CD8-positive, alpha-beta memory T cell (primary cell): ENCODE measurements around the gene RGMA. TPM values are rescaled to one million over a fixed set of nuclear protein-coding genes. Genes with fewer than 3 reads are reported as not detected.
"Not testable (repeated sequence)": the region's sequence is repeated elsewhere in the genome, so short reads cannot be mapped to it uniquely, and the experiment has no call there.

ENCODE experiments used
- CTCF ChIA-PET: fragments of 350-600 bp; sonication (Branson Sonifier 250); formaldehyde crosslinking; loops from one replicate; lab custom pipeline; 2021; ENCODE audit warnings: antibody characterized with exemption; lab: Charles Lee
- POLR2A ChIA-PET: fragments of 350-600 bp; sonication (Branson Sonifier 250); formaldehyde crosslinking; loops from one replicate; lab custom pipeline; 2021; ENCODE audit warnings: antibody characterized with exemption; lab: Charles Lee
- DNase-seq, 5 donors: peaks; one replicate each; pipeline versions ENCODE4 v3.0.0 to v3.0.0-alpha.2; 2020 to 2022; ENCODE audit warnings: mixed read lengths in 1 of 5
- H3K27ac ChIP-seq: one replicate; pipeline ENCODE4 v1.7.0; 2013; ENCODE audit warnings: low read depth, mild to moderate bottlenecking, low read length, moderate library complexity
- H3K27me3 ChIP-seq: 2 replicates; pipeline ENCODE4 v1.7.0; 2013; ENCODE audit warnings: low read length, mild to moderate bottlenecking; ENCODE audit not compliant: insufficient read depth, poor library complexity, severe bottlenecking
- H3K36me3 ChIP-seq: 2 replicates; pipeline ENCODE4 v1.7.0; 2013; ENCODE audit warnings: mild to moderate bottlenecking, low read length, moderate library complexity; ENCODE audit not compliant: insufficient read depth
- H3K4me1 ChIP-seq: 2 replicates; pipeline ENCODE4 v1.7.0; 2013; ENCODE audit warnings: mild to moderate bottlenecking, low read length, moderate library complexity; ENCODE audit not compliant: insufficient read depth
- H3K4me3 ChIP-seq: 2 replicates; pipeline ENCODE4 v1.7.0; 2013; ENCODE audit warnings: mild to moderate bottlenecking, low read length
- H3K9me3 ChIP-seq: 2 replicates; pipeline ENCODE4 v1.7.0; 2013; ENCODE audit warnings: mild to moderate bottlenecking, low read length
- H3K27ac Mint-ChIP-seq, 8 donors: one replicate each; pipeline ENCODE4 v1.8.0; 2020 to 2021; ENCODE audit warnings: mixed read lengths in 8 of 8, mild to moderate bottlenecking in 6 of 8, inconsistent platforms in 3 of 8, moderate library complexity in 3 of 8
- H3K27me3 Mint-ChIP-seq, 2 donors: one replicate each; pipeline ENCODE4 v1.8.0; 2020 to 2021; ENCODE audit warnings: mixed read lengths in 2 of 2, mild to moderate bottlenecking in 1 of 2, moderate library complexity in 1 of 2
- H3K36me3 Mint-ChIP-seq, 3 donors: one replicate each; pipeline ENCODE4 v1.8.0; 2020 to 2021; ENCODE audit warnings: mixed read lengths in 3 of 3, inconsistent platforms in 1 of 3, mild to moderate bottlenecking in 1 of 3
- H3K4me1 Mint-ChIP-seq, 3 donors: one replicate each; pipeline ENCODE4 v1.8.0; 2020 to 2021; ENCODE audit warnings: mixed read lengths in 3 of 3, inconsistent platforms in 1 of 3, mild to moderate bottlenecking in 1 of 3
- H3K4me3 Mint-ChIP-seq, 7 donors: one replicate each; pipeline ENCODE4 v1.8.0; 2020 to 2021; ENCODE audit warnings: mixed read lengths in 7 of 7, mild to moderate bottlenecking in 6 of 7, moderate library complexity in 4 of 7, inconsistent platforms in 2 of 7
- H3K9me3 Mint-ChIP-seq, 5 donors: one replicate each; pipeline ENCODE4 v1.8.0; 2020 to 2022; ENCODE audit warnings: mixed read lengths in 5 of 5, mild to moderate bottlenecking in 3 of 5, moderate library complexity in 2 of 5, inconsistent platforms in 1 of 5
- polyA plus RNA-seq: library from polyadenylated mRNA; unstranded; fragments of 300-500 nt; fragmentation: Illumina TruSeq; gene quantifications from one replicate; pipeline ENCODE4 v1.2.3, GENCODE V29; 2021
- total RNA-seq, 2 experiments: library from RNA; stranded (reverse); gene quantifications; one replicate each; pipeline ENCODE4 v1.2.3, GENCODE V29; 2021

RGMA gene
- total and polyA plus RNA-seq, 3 experiments from 2014 or later = 0.20 TPM; not detected in 1

DNA sequence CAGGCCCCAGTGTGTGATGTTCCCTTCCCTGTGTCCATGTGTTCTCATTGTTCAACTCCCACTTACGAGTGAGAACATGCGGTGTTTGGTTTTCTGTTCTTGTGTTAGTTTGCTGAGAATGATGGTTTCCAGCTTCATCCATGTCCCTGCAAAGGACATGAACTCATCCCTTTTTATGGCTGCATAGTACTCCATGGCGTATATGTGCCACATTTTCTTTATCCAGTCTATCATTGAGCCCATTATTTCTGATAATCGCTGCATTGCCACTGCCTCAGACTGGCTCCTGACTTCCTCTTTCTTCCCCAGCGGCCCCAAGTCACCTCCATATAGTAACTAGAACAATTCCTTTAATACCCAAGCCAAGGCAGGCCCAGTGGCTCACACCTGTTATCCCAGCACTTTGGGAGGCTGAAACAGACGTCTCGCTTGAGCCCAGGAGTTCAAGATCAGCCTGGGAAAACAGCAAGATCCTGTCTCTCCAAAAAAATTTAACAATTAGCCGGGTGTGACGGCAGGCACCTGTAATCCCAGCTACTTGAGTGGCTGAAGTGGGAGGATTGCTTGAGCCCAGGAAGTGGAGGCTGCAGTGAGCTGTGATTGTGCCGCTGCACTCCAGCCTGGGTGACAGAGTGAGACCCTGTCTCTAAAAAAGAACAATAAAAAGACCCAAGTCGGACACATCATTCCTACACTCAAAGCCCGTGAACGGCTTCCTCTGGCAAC lies 49.3 kb downstream of the RGMA start:
- peak in 1 of 5 donors; percentile 21 for DNase-seq
- H3K36me3 Mint-ChIP-seq, H3K9me3 Mint-ChIP-seq, H3K27ac Mint-ChIP-seq, H3K27ac ChIP-seq, H3K27me3 ChIP-seq, H3K27me3 Mint-ChIP-seq, H3K9me3 ChIP-seq, H3K4me3 ChIP-seq, POLR2A ChIA-PET, H3K4me3 Mint-ChIP-seq, H3K36me3 ChIP-seq: not testable (repeated sequence)
- H3K4me1 ChIP-seq = peaks cover 10% of the 10 kb centered on the region
- peaks cover 8 to 12% (median 8%) of the 10 kb centered on the region in 3 donors for H3K4me1 Mint-ChIP-seq
- CTCF ChIA-PET = interaction anchor here (1.3 kb wide), 1 partner anchor 10 kb away, joined by 3 read pairs; no protein-coding TSS in a partner anchor

DNA sequence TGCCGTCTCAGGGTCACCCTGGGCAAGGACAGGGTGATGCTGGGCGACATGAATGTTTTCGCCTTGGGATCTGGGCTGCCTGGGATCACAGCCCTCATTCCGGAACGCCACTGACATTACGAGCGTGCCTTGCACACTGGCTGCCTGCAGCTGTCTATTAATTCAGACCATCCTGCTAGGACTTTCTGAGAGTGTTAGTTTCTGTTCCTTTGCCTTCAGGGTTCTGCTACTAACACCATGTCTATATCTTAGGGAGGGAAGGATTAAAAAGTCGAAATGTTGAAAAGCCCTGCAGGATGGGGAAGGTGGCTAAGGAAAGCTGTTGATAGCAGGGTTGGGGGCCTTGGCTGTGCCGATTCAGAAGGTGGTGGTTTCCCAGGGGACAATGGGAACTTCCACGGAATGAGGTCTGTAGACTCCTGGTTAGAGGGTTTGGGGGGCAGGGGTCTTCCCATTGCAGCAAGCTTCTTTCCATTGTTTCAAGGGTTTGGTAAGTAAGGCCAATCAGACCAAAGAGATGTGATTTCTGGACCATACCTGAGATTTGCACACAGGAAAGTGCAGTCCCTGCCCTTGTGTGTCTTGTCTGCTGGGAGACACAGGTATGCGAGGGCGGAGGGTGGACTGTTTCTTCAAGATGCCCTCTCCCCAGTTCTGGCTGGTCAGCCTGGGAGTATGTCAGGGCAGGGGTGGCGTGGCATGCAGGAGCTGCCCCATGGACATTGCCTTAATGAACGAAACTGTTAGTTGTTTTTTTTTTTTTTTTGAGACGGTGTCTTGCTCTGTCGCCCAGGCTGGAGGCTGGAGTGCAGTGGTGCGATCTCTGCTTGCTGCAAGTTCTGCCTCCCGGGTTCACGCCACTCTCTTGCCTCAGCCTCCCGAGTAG lies 50.9 kb downstream of the RGMA start:
- POLR2A ChIA-PET = no interaction called here

DNA sequence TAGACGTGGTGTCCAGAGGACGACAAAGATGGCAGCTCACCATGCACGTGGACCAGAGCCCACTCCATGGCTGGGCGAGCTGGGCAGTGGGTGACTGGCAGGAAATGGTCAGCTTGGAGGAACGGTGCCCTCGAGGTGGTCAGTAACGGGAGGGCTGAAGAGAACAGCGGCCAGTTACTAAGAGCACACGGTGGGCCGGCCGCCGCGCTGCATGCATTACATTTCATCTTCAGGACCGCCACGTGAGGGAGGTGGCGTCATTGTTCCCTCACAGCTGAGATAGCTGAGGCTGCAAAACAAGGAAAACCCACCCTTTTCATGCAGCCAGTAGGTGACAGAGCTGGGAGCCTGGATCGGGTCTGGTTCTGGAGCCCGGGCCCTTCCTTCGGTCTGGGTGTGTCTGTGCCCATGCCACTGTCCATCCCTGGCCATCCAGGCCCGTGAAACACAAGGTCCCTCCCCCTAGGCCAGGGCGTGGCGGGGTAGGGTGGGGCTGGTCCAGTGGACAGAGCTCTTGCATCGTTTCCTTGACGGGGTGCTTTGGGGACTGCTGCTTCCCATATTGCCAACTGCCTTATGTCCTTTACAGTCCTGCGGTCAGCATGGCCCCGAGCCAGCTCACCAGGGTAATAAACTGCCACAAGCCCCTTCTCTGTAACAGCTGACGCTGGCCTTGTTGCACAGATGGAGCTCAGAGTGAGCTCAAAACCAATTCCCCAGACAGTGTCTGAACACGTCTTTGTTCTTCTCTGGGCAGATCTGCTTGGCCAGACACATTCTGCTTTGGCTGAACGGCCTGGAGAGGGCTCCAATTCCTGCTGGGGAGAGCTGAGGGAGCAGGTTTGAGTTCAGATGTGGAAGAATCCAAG lies 51.8 kb downstream of the RGMA start:
- ChIA-PET CTCF (interaction anchor here (1.1 to 3.9 kb wide), 5 partner anchors 10 to 51 kb away, joined by 3 to 34 read pairs (median 4); no protein-coding TSS in a partner anchor), POLR2A (no interaction called here)
- H3K27me3 Mint-ChIP-seq = peaks cover 2 to 3% of the 10 kb centered on the region in 2 donors
- H3K27ac ChIP-seq = no peak overlapping the region
- H3K36me3 Mint-ChIP-seq = no peaks in the 10 kb centered on the region
- H3K4me3 Mint-ChIP-seq = no peak overlapping the region
- H3K36me3 ChIP-seq = no peaks in the 10 kb centered on the region
- H3K4me3 ChIP-seq = no peak overlapping the region
- H3K9me3 Mint-ChIP-seq = no peaks in the 10 kb centered on the region
- H3K4me1 ChIP-seq = peaks cover 10% of the 10 kb centered on the region
- peaks cover 8 to 13% (median 8%) of the 10 kb centered on the region in 3 donors for H3K4me1 Mint-ChIP-seq
- H3K27me3 ChIP-seq = no peaks in the 10 kb centered on the region
- peak overlapping the region in 1 of 8 donors; percentile 43 for H3K27ac Mint-ChIP-seq
- no peak for DNase-seq
- H3K9me3 ChIP-seq = no peaks in the 10 kb centered on the region

More for the DNA sequence above, 50.9 kb downstream of the RGMA start:
- Mint-ChIP-seq H3K4me1 (peaks cover 8 to 13% (median 8%) of the 10 kb centered on the region in 3 donors), H3K36me3 (no peaks in the 10 kb centered on the region), H3K9me3 (no peaks in the 10 kb centered on the region), H3K27ac (peak overlapping the region in 1 of 8 donors; percentile 43), H3K27me3 (peaks cover 2 to 7% of the 10 kb centered on the region in 2 donors), H3K4me3 (no peak overlapping the region)
- DNase-seq = no peak
- no peak overlapping the region for H3K4me3 ChIP-seq
- H3K9me3 ChIP-seq = no peaks in the 10 kb centered on the region
- no peaks in the 10 kb centered on the region for H3K36me3 ChIP-seq
- CTCF ChIA-PET = interaction anchor here (1.1 to 3.9 kb wide), 3 partner anchors 9 to 17 kb away, joined by 3 to 34 read pairs (median 4); no protein-coding TSS in a partner anchor
- peaks cover 10% of the 10 kb centered on the region for H3K4me1 ChIP-seq
- no peaks in the 10 kb centered on the region for H3K27me3 ChIP-seq
- no peak overlapping the region for H3K27ac ChIP-seq

DNA sequence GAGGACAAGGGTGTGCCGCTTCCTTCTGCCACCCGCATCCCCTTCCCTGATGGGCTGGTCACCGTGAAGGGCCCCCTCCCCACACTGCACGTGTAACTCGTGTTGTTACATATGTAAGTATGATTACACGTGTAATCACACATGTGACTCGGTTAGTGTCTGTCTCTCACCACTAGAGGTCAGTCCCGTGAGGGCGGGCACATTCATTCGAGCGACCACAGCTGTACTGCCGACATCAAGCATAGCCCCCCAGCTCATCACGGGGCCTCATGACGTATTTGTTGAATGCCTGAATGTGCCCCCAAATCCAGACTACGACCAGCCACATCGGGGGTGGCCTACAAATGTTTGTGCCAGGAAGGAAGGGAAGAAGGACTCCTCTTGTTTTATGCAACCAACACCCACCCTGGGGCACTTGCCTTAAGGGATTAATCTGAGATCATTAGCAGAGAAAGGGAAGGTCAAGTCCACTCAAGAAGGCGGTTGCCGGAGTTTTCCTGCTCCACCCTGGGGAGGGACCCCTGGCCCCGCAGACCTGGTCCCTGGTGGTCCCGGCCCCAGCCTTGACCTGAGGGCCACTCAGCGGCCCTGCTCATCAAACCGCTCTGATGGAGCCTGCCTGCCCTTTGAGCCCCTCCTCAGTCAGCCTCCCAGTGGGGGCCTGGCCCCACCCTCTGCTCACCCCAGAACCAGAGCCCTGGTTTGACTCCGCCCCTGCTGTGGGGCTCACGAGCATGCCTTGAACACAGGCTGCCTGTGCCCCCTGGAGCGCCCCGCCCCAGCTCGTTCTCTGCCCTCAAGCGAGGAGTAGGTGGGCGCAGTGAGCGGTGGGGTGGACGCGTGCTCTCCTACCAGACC lies 52.8 kb downstream of the RGMA start:
- peak overlapping the region in 5 of 8 donors; percentile 57 to 92 (median 70) for H3K27ac Mint-ChIP-seq

DNA sequence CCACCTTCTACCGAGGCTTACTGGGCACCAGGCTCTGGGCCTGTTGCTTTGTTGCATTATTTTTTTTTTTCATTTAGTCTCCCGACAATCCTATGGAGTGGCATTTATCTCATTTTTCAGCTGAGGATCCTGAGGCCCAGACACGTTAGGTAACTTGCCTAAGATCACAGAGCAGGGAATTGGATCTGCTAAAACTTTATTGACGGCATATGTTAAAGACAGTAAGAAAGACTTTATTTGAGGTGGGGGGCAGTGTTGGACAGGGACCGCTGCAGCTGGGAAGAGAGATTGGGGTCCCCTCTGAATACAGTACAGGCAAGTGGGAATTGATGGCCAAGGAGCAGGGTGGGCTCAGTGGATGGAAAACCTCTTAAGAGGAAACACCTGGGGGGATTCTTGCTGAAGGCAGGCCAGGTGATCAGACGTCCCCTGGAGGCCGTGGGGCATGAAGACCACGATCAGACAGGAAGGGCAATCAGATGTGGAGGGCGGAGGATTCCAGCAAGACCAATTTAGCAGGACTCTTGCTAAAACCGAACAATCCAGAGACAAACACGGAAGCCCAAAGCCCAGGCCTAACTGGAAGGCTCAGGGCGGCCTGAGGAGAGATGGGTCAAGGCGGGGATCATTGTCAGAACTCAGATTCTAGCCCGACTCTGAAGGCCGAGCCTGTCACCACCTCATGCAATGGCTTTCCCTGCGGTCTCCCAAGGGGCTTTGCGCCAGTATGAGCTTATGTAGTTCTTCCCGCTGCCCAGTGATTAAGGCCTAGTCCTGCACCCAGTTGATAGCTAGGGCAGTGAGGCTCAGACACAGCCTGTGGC lies 53.7 kb downstream of the RGMA start:
- Mint-ChIP-seq H3K36me3 (no peaks in the 10 kb centered on the region), H3K4me1 (peaks cover 13 to 19% (median 14%) of the 10 kb centered on the region in 3 donors), H3K27ac (peak overlapping the region in 4 of 8 donors; percentile 5 to 92 (median 50)), H3K4me3 (peak overlapping the region in 1 of 7 donors; percentile 14), H3K9me3 (no peaks in the 10 kb centered on the region), H3K27me3 (peaks cover 2 to 3% of the 10 kb centered on the region in 2 donors)
- H3K9me3 ChIP-seq = no peaks in the 10 kb centered on the region
- no peak overlapping the region for H3K4me3 ChIP-seq
- H3K4me1 ChIP-seq = peaks cover 14% of the 10 kb centered on the region
- CTCF ChIA-PET = interaction anchor here (1.0 to 3.9 kb wide), 12 partner anchors 9 to 1085 kb away, joined by 3 to 34 read pairs (median 4); no protein-coding TSS in a partner anchor
- H3K27ac ChIP-seq = no peak overlapping the region
- no peaks in the 10 kb centered on the region for H3K27me3 ChIP-seq
- DNase-seq = no peak
- POLR2A ChIA-PET = interaction anchor here (1.0 kb wide), 1 partner anchor 13 kb away, joined by 5 read pairs; no protein-coding TSS in a partner anchor
- H3K36me3 ChIP-seq = no peaks in the 10 kb centered on the region

More for the DNA sequence above, 52.8 kb downstream of the RGMA start:
- Mint-ChIP-seq H3K9me3 (no peaks in the 10 kb centered on the region), H3K27me3 (peaks cover 2 to 3% of the 10 kb centered on the region in 2 donors), H3K4me3 (peak overlapping the region in 6 of 7 donors; percentile 33 to 87 (median 76)), H3K36me3 (no peaks in the 10 kb centered on the region), H3K4me1 (peaks cover 8 to 13% (median 8%) of the 10 kb centered on the region in 3 donors)
- H3K4me3 ChIP-seq = peak overlapping the region; percentile 7
- ChIA-PET POLR2A (interaction anchor here (1.0 kb wide), 1 partner anchor 12 kb away, joined by 5 read pairs; no protein-coding TSS in a partner anchor), CTCF (interaction anchor here (1.1 to 3.9 kb wide), 12 partner anchors 8 to 1084 kb away, joined by 3 to 34 read pairs (median 4); no protein-coding TSS in a partner anchor)
- H3K4me1 ChIP-seq = peaks cover 10% of the 10 kb centered on the region
- H3K27ac ChIP-seq = no peak overlapping the region
- H3K36me3 ChIP-seq = no peaks in the 10 kb centered on the region
- H3K9me3 ChIP-seq = no peaks in the 10 kb centered on the region
- no peaks in the 10 kb centered on the region for H3K27me3 ChIP-seq
- DNase-seq = peak; percentile 21 to 70 (median 27)

DNA sequence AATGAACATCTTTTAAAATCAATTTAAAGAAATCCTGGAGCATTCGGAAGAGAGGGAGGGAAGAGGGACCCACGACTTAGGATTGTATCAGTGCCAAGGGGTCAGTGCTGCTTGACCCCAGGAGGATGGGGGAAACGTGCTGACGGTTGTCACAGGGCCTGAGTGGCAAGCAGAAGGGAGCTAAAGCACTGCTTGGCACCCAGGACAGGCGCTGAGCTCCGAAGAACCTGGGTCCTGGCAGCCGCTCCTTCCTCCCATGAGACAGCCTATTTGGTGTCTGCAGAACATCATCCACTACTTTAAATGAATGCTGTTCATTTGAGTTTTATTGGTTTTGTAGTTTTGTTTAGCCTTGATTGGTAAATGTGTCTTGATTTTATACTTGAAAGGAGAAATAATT lies 54.5 kb downstream of the RGMA start:
- no peak for DNase-seq
- Mint-ChIP-seq H3K9me3 (no peaks in the 10 kb centered on the region), H3K36me3 (no peaks in the 10 kb centered on the region), H3K4me3 (no peak overlapping the region), H3K4me1 (peaks cover 19 to 27% (median 22%) of the 10 kb centered on the region in 3 donors), H3K27me3 (peaks cover 2 to 3% of the 10 kb centered on the region in 2 donors), H3K27ac (no peak overlapping the region)
- Histone ChIP-seq H3K27me3 (no peaks in the 10 kb centered on the region), H3K9me3 (no peaks in the 10 kb centered on the region), H3K36me3 (no peaks in the 10 kb centered on the region), H3K4me1 (peaks cover 14% of the 10 kb centered on the region), H3K4me3 (no peak overlapping the region), H3K27ac (no peak overlapping the region)
- CTCF ChIA-PET = interaction anchor here (1.0 to 3.9 kb wide), 3 partner anchors 8 to 12 kb away, joined by 3 to 34 read pairs (median 6); no protein-coding TSS in a partner anchor
- POLR2A ChIA-PET = no interaction called here
